ENCODE measurements around the gene ZNF74. TPM values are rescaled to one million over a fixed set of nuclear protein-coding genes. Genes with fewer than 3 reads are reported as not detected.

Gene ZNF74
- total and polyA plus RNA-seq, 4 donors, result 4.1 to 17.6 (median 8.6) TPM

- peak in 2 of 3 donors; percentile 65 to 81 for DNase-seq
- TF ChIP-seq CTCF (IDR thresholded peaks at IDR 0.05; ENCODE audit: control extremely low read depth, extremely low read depth), result no peak
- Histone ChIP-seq H3K36me3 (ENCODE audit: control insufficient read depth in 4 of 4, insufficient read depth in 4 of 4, low read length in 4 of 4) (peaks cover 0 to 12% (median 9%) of the 10 kb centered on the region in 4 donors), H3K9ac (ENCODE audit: insufficient read depth in 1 of 2, low read length in 2 of 2) (no peak overlapping the region), H3K9me3 (ENCODE audit: control insufficient read depth in 4 of 4, insufficient read depth in 3 of 4, low read length in 3 of 4) (no peaks in the 10 kb centered on the region), H3K4me1 (ENCODE audit: control insufficient read depth in 5 of 5, insufficient read depth in 5 of 5, low read length in 5 of 5) (peaks cover 0 to 35% (median 6%) of the 10 kb centered on the region in 5 donors), H3K27ac (ENCODE audit: low read depth in 1 of 2, low read length in 1 of 2) (peak overlapping the region in 1 of 2 donors; percentile 21), H3K27me3 (ENCODE audit: control insufficient read depth in 3 of 3, insufficient read depth in 3 of 3, low read length in 2 of 3) (peaks cover 0 to 8% (median 0%) of the 10 kb centered on the region in 3 donors), H3K4me3 (no peak overlapping the region)
- no peak for ATAC-seq (ENCODE audit: insufficient read depth, low FRiP score)
- WGBS, 2 donors, result 63 to 80% methylated on average over 29 to 31 of the region's 31 CpGs
Measured at GRCh38 chr22:20423906-20424551, 30.1 kb downstream of the ZNF74 start.

- H3K27ac ChIP-seq (ENCODE audit: low read depth in 1 of 2, low read length in 1 of 2), result no peak overlapping the region
- H3K4me1 ChIP-seq (ENCODE audit: control insufficient read depth in 5 of 5, insufficient read depth in 5 of 5, low read length in 5 of 5), result peaks cover 0 to 35% (median 6%) of the 10 kb centered on the region in 5 donors
- ATAC-seq (ENCODE audit: insufficient read depth, low FRiP score) (no peak), DNase-seq (peak in 2 of 3 donors; percentile 57 to 65)
- no peak overlapping the region for H3K9ac ChIP-seq (ENCODE audit: insufficient read depth in 1 of 2, low read length in 2 of 2)
- no peaks in the 10 kb centered on the region for H3K9me3 ChIP-seq (ENCODE audit: control insufficient read depth in 4 of 4, insufficient read depth in 3 of 4, low read length in 3 of 4)
- H3K4me3 ChIP-seq, result no peak overlapping the region
- 80 to 81% methylated on average over 15 of the region's 15 CpGs for WGBS, 2 donors
- H3K27me3 ChIP-seq (ENCODE audit: control insufficient read depth in 3 of 3, insufficient read depth in 3 of 3, low read length in 2 of 3), result peaks cover 0 to 9% (median 0%) of the 10 kb centered on the region in 3 donors
- TF ChIP-seq CTCF (IDR thresholded peaks at IDR 0.05; ENCODE audit: control extremely low read depth, extremely low read depth), result no peak
- peaks cover 0 to 12% (median 9%) of the 10 kb centered on the region in 4 donors for H3K36me3 ChIP-seq (ENCODE audit: control insufficient read depth in 4 of 4, insufficient read depth in 4 of 4, low read length in 4 of 4)
Measured at GRCh38 chr22:20424568-20424931, 30.6 kb downstream of the ZNF74 start.

- peaks cover 0 to 14% (median 0%) of the 10 kb centered on the region in 3 donors for H3K27me3 ChIP-seq (ENCODE audit: control insufficient read depth in 3 of 3, insufficient read depth in 3 of 3, low read length in 2 of 3)
- H3K4me1 ChIP-seq (ENCODE audit: control insufficient read depth in 5 of 5, insufficient read depth in 5 of 5, low read length in 5 of 5), result peaks cover 0 to 39% (median 7%) of the 10 kb centered on the region in 5 donors
Measured at GRCh38 chr22:20424932-20425565, 31.1 kb downstream of the ZNF74 start.

More at GRCh38 chr22:20424932-20425565, 31.1 kb downstream of the ZNF74 start:
- no peak for TF ChIP-seq CTCF (IDR thresholded peaks at IDR 0.05; ENCODE audit: control extremely low read depth, extremely low read depth)
- no peaks in the 10 kb centered on the region for H3K9me3 ChIP-seq (ENCODE audit: control insufficient read depth in 4 of 4, insufficient read depth in 3 of 4, low read length in 3 of 4)
- no peak overlapping the region for H3K27ac ChIP-seq (ENCODE audit: low read depth in 1 of 2, low read length in 1 of 2)
- peaks cover 0 to 12% (median 9%) of the 10 kb centered on the region in 4 donors for H3K36me3 ChIP-seq (ENCODE audit: control insufficient read depth in 4 of 4, insufficient read depth in 4 of 4, low read length in 4 of 4)
- DNase-seq (peak in 2 of 3 donors; percentile 64 to 66), ATAC-seq (ENCODE audit: insufficient read depth, low FRiP score) (no peak)
- no peak overlapping the region for H3K9ac ChIP-seq (ENCODE audit: insufficient read depth in 1 of 2, low read length in 2 of 2)
- WGBS, 2 donors, result 61 to 69% methylated on average over 26 to 59 of the region's 59 CpGs
- no peak overlapping the region for H3K4me3 ChIP-seq
